Measurements from ENCODE around the gene VN1R2.
"Not testable (repeated sequence)": the region's sequence is repeated elsewhere in the genome, so short reads cannot be mapped to it uniquely, and the experiment has no call there.

VN1R2 gene, protein sequence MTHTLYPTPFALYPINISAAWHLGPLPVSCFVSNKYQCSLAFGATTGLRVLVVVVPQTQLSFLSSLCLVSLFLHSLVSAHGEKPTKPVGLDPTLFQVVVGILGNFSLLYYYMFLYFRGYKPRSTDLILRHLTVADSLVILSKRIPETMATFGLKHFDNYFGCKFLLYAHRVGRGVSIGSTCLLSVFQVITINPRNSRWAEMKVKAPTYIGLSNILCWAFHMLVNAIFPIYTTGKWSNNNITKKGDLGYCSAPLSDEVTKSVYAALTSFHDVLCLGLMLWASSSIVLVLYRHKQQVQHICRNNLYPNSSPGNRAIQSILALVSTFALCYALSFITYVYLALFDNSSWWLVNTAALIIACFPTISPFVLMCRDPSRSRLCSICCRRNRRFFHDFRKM

DNA sequence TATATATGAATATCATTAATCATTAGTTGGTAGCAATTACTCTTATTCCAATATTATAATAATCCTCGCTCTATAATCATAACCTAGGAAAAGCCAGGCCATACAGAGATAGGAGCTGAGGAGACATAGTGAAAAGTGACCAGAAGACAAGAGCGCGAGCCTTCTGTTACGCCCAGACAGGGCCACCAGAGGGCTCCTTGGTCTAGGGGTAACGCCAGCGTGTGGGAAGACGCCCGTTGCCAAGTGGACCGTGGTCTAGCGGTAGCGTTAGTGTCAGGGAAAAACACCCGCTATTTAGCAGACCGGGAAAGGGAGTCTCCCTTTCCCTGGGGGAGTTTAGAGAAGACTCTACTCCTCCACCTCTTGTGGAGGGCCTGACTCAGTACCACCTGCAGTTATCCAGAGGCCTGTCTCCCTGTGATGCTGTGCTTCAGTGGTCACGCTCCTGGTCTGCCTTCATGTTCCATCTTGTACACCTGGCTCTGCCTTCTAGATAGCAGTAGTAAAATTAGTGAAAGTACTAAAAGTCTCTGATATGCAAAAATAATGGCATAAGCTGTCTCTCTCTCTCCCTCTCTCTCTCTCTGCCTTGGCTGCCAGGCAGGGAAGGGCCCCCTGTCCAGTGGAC, at the start of gene VN1R2:
VN1R2 (plus strand) TSS at position 578 of the 628 bp plus-strand sequence. CDS start 84 bp downstream, outside the sequence.
- DNase-seq (ENCODE audit: low read depth in 2 of 3, low spot score in 2 of 3), result not testable (repeated sequence)

DNA sequence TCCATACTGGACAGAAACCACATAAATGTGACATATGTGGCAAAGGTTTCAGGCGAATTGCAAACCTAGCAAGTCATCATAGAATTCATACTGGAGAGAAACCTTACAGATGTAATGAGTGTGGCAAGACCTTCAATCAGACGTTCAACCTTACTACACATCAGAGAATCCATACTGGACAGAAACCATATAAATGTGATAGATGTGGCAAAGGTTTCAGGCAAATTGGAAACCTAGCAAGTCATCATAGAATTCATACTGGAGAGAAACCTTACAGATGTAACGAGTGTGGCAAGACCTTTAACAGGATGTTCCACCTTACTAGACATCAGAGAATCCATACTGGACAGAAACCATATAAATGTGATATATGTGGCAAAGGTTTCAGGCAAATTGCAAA, 46.5 kb upstream of the VN1R2 start:
- not testable (repeated sequence) for DNase-seq (ENCODE audit: low read depth in 2 of 3, low spot score in 2 of 3)

DNA sequence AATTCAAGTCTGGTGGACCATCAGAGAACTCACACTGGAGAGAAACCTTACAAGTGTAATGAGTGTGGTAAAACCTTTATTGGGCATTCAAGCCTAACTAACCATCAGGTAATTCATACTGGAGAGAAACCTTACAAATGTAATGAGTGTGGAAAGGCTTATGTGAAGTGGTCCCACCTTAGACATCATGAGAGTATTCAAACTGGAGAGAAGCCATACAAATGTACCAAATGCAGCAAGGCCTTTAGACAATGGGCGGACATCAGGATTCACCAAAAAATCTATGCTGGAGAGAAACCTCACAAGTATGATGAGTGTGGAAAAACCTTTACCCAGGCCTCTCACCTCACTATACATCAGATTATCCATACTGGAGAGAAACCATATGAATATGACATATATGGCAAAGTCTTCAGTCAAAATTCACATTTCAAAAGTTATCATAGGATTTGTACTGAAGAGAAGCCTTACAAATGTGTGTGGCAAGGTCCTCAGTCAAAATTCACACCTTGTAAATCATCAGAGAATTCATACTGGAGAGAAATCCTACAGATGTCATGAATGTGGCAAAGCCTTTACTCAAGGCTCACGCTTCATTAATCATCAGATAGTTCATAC, 45.3 kb upstream of the VN1R2 start:
- no peak for DNase-seq (ENCODE audit: low read depth in 2 of 3, low spot score in 2 of 3)

DNA sequence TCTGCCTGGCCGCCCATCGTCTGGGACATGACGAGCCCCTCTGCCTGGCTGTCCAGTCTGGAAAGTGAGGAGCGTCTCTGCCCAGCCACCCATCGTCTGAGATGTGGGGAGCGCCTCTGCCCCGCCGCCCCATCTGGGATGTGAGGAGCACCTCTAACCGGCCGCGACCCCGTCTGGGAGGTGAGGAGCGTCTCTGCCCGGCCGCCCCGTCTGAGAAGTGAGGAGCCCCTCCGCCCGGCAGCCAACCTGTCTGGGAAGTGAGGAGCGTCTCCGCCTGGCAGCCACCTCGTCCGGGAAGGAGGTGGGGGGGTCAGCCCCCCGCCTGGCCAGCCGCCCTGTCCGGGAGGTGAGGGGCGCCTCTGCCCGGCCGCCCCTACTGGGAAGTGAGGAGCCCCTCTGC, 35.4 kb upstream of the VN1R2 start:
- DNase-seq (ENCODE audit: low read depth in 2 of 3, low spot score in 2 of 3), result not testable (repeated sequence)

DNA sequence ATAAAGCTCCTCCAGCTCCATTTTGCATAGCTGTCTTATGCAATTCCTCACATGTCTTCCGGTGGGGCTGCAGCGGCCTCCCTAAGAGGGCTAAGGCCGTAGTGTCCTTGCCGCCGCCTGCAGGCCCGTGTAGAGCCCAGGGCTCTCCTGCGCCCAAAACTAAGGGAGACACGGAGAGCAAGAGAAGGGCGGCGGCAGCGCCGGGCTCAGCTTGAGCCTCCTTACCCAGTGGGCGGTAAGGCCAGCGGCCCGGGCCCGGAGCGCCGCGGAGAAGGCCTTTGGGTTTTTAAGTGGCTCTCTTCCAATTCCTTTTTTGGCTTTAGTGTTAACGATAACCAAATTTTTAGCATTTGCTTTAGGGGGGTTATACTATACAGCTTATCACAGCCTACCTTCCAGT, 33.5 kb upstream of the VN1R2 start:
- no peak for DNase-seq (ENCODE audit: low read depth in 2 of 3, low spot score in 2 of 3)

DNA sequence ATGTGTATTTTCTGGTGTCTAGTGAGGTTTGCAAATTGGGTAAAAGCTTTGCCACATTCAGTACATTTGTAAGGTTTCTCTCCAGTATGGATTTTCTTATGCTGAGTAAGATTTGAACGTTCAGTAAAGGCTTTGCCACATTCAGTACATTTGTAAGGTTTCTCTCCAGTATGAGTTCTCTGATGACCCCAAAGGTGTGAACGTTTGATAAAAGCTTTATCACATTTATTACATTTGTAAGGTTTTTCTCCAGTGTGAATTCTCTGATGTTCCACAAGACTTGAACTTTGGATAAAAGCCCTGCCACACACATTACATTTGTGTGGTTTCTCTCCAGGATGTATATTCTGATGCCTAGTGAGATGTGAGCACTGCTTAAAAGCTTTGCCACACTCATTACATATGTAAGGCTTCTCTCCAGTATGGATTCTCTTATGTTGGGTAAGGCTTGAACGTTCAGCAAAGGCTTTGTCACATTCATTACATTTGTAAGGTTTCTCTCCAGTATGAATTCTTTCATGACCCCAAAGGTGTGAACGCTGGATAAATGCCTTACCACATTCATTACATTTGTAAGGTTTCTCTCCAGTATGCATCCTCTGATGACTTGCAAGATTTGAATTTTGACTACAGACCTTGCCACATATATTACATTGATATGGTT, 20.8 kb upstream of the VN1R2 start:
- no peak for DNase-seq (ENCODE audit: low read depth in 2 of 3, low spot score in 2 of 3)

DNA sequence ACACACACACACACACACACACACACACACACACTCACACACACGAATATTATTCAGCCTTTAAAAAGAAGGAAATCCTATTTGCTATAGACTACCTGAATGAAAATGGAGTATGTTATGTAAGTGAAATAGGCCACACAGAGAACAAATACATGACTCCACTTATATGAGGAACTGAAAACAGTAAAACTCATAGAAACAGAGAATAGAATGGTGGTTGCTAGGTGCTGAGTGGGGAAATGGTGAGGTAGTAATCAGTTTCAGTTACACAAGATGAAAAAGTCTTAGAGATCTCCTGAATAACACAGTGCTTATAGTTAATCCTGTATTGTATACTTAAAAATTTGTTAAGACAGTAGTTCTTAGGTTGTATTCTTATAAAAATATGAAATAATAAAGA, 11.6 kb upstream of the VN1R2 start:
- DNase-seq (ENCODE audit: low read depth in 2 of 3, low spot score in 2 of 3), result no peak

DNA sequence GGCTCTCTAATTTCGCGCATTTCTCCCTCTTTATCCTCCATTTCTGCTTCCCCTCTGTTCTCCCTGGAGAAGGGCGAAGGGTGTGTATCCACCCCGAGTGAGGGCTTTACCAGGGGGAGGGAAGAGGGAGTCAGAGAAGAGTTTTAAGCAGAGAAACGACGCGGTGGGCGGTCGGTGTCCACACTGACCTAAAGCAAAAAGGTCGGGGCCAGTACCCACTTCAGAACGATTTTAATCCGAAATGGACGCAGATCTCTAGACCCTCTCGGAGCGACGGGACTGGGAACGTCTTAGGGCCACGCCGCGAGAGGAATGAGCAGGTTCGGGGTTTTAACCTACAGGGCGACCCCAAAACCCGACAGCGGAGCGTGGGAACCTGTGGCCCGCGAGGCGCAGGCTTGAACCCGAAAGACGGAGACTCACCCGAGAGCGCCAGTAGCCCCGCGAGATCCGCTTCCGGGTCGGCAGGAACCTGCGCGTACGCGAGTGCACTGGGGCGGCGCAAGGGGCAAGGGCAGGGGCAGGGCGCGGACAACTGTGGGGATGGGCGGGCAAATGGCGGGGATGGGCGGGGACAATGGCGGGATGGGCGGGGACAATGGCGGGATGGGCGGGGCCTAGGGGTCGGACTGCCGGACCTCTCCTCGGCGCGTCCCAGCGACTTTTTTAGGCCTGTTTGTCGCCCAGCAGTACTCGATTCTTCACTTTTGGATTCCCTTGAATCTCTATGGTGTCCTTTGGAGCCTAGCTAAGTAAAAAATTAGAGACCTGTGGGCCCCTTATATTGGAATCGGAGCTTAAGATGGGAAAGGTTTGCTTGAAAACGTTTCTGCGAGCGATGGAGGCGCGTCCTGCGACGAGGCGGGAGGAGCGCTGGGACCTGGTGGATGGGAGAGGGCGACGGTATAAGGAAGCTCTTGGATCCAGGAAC, 3.4 kb upstream of the VN1R2 start, which contains the start of gene ZNF677:
ZNF677 (minus strand) TSS at position 463 of the 931 bp plus-strand sequence. CDS start 3,323 bp downstream, outside the sequence.
- DNase-seq (ENCODE audit: low read depth in 2 of 3, low spot score in 2 of 3), result peak; percentile 42 to 68 (median 55)

DNA sequence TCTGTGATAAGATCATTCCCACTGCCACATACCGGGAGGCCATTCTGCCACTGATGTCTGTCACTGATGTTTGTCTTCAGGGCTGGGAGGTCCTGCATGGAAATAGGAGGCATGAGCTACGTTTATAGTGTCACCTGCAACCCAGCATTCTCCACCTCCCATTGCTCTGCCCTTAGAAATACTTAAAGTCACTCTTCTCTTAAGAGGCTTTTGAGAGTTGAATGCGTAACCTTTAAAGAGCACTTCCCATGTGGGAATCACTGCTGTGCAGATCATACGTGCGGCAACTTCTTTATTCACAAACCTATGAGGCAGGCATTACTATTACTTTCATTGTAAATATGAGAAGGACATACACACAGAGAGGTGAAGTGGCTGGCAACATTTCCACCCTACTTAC, 9.5 kb downstream of the VN1R2 start, which contains the start of gene VN1R4:
VN1R4 (minus strand) TSS at position 101 of the 400 bp plus-strand sequence; CDS start at position 43, 58 bp downstream.
- DNase-seq (ENCODE audit: low read depth in 2 of 3, low spot score in 2 of 3), result not testable (repeated sequence)

DNA sequence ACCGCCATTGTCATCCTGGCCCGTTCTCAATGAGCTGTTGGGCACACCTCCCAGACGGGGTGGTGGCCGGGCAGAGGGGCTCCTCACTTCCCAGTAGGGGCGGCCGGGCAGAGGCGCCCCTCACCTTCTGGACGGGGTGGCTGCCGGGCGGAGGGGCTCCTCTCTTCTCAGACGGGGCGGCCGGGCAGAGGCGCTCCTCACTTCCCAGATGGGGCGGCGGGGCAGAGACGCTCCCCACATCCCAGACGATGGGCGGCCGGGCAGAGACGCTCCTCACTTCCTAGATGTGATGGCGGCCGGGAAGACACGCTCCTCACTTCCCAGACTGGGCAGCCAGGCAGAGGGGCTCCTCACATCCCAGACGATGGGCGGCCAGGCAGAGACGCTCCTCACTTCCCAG, 11.8 kb downstream of the VN1R2 start:
- DNase-seq (ENCODE audit: low read depth in 2 of 3, low spot score in 2 of 3), result not testable (repeated sequence)

DNA sequence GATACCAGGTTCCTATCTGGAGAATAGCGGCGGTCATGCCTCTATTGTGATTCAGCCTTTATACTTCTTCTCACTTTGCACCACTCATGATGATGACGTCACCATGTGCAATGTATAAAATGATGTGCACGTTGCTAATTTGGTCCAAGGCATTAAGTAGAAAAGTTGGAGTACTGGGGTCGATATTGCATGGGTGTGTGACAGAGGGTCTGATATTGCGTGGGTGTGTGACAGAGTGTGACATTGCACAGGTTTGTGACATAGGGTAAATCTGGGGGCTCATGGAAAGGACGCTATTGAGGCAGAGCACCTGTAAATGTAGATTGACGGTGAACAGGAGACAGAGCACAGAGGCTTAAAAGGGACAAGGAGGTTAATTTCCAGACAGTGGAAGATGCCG, 14.0 kb downstream of the VN1R2 start:
- DNase-seq (ENCODE audit: low read depth in 2 of 3, low spot score in 2 of 3), result no peak

DNA sequence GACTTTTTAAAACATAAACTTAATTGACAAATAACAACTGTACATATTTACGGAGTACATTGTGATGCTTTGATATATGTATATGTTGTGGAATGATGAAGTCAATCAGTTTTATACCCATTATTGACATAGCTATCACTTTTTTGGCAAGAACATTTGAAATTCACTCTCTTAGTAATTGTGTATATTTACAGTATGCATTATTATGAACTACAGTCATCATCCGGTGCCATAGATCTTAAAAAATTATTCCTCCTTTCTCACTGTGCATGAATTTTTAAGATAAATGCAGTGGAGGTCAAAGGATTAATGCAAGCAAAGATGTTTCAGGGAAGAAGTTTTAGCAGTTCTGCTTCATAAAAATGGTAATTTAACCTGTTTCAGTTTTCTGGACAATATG, 17.4 kb downstream of the VN1R2 start:
- no peak for DNase-seq (ENCODE audit: low read depth in 2 of 3, low spot score in 2 of 3)

DNA sequence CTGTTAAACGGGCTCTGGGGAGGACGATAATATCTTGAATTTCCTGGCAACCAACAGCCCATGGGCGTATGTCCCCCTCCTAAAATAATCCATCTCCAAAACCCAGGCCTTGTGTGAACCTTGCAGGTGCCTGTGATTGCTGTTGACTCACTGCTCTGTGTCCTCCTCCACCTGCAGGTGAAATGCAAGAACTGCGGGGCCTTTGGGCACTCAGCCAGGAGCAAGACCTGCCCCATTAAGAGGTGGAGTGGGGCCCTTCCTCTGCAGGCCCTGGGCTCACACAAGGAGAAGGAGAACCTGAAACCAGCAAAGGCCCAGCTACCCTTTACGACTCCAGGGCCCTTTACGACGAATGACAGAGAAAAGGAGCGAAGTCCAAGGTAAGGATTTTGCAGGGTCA, 23.9 kb downstream of the VN1R2 start:
- not testable (repeated sequence) for DNase-seq (ENCODE audit: low read depth in 2 of 3, low spot score in 2 of 3)

DNA sequence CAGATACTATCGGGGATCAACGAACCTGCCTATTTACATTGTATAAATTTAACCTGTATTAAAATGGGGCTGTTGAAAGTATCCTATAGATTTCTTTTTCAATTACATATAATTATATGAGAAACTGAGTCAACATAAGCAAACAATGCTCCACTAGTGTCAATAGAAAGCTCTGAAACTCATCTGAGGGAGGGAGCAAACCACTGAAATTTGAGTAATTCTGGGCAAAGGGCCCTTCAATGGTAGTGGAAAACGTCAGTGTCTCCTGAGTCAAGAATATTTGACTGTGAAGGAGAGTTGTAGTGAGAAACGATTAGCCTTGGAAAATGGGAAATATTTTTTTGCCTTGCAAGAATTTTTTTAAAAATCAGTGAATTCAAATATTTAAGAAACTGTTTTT, 27.0 kb downstream of the VN1R2 start:
- no peak for DNase-seq (ENCODE audit: low read depth in 2 of 3, low spot score in 2 of 3)

DNA sequence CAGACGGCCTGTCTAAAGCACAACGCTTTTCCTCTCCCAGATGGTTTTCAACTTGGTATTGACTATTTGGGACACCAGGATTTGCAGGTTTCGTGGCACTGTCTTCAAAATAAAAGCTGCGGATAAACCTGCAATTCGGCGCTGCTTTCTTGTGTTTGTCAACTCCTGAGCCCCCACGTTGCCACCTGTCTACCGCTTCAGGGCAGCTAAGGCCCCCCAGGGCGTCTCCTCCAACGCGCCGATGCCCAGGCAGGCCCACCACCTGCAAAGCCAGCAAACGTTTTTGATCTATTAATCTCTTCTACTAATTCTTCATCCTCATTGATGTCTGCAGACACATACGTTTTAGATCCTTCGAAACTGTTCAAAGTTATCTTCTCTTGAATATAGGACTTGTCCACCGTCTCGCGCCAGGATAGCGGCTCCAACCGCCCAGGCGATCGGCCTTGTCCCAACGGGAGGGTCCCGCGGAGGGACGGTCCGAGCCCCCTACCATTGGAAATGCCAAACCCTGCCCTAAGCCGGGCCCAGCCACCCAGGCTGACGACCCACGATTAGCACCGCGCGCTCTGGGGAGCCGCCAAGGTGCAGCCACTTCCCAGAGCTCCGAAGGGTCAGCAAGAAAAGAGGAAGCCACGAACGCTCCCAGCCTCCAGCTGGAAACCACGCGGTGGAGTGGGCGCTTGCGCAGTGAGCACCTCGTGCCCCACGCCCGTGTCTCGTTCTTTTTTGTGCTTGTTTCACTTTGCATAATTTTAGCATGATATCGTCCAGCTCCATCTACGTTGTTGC, 32.9 kb downstream of the VN1R2 start:
- no peak for DNase-seq (ENCODE audit: low read depth in 2 of 3, low spot score in 2 of 3)

DNA sequence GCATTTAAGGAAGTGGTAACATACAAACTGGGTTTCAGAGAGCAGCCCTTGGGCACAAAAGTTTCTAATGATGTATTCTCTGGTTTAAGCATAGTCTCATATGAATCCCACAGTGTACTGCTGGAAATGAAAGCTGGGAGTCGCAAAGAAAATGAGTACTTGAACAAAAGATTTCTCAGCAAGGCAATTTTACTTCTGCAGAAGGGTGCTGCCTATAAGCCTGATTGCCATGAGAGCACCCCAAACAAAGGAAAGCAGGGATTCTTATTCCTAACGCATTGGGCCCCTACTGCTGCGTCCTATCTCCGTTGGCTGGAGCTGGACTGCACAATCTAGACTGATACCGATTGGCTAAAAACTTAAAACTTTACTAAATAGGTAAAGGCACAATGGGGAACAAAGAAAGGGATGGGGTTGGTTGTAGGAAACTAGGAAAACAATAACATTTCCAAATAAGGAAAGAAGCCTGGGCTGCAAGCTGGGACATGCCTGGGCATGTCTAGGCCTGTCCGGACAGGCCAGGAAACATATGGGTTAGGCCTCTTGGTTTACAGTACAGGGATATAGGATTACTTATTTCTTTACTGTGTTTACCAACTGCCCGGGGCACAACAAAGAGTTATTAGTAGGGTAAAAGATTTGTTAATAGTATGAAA, 36.8 kb downstream of the VN1R2 start:
- no peak for DNase-seq (ENCODE audit: low read depth in 2 of 3, low spot score in 2 of 3)

DNA sequence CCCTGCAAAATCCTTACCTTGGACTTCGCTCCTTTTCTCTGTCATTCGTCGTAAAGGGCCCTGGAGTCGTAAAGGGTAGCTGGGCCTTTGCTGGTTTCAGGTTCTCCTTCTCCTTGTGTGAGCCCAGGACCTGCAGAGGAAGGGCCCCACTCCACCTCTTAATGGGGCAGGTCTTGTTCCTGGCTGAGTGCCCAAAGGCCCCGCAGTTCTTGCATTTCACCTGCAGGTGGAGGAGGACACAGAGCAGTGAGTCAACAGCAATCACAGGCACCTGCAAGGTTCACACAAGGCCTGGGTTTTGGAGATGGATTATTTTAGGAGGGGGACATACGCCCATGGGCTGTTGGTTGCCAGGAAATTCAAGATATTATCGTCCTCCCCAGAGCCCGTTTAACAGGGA, 43.2 kb downstream of the VN1R2 start:
- not testable (repeated sequence) for DNase-seq (ENCODE audit: low read depth in 2 of 3, low spot score in 2 of 3)

DNA sequence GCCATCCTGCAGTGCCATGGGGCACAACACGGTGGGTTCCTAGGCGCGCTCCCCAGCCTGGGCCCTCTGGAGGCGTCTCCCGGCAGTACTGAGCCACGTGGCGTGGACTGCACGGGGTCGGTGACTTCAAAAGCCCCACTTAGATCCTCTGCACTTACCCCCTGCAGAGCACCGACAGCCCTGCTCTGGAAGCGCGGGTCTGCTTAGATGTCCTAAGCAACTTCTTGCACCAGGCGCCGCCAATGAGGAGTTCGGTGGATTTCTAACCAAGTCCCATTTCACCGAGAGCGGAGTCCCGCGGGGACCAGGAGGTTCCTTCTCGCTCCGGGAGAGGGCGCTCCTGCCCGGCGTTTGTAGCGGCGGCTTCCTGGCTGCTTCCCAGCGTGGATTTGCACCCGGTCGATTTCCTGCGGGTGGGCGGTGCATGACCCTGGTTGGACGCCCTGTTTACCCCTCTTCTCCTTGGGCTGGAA, 50.3 kb downstream of the VN1R2 start:
- no peak for DNase-seq (ENCODE audit: low read depth in 2 of 3, low spot score in 2 of 3)
